Measurements from ENCODE around the gene ARID3A. TPM values are rescaled to one million over a fixed set of nuclear protein-coding genes. Genes with fewer than 3 reads are reported as not detected.

Gene ARID3A
- total RNA-seq: 7.9 and 10.5 TPM in 2 replicates

GRCh38 chr19:925526-926322 is at the start of gene ARID3A:
TSS of gene ARID3A (plus strand) at chr19:926035. CDS start at chr19:929529, 3,494 bp downstream.

GRCh38 chr19:892894-893689 is 32.7 kb upstream of the ARID3A start, which contains the start of the genes MED16 and RNU6-9:
TSS of gene MED16 (minus strand) at chr19:893187. CDS start at chr19:891131, 2,056 bp downstream.
TSS of gene RNU6-9 (plus strand) at chr19:893484.

GRCh38 chr19:913080-913748 is 12.6 kb upstream of the ARID3A start, which contains the start of gene R3HDM4:
TSS of gene R3HDM4 (minus strand) at chr19:913219. CDS start at chr19:913157, 62 bp downstream.

GRCh38 chr19:917323-918151 is 8.3 kb upstream of the ARID3A start, which contains the start of gene KISS1R:
TSS of gene KISS1R (plus strand) at chr19:917333. CDS start at chr19:917503, 170 bp downstream.

GRCh38 chr19:984165-984967 is 58.5 kb downstream of the ARID3A start, which contains the start of gene WDR18:
TSS of gene WDR18 (plus strand) at chr19:984345. CDS start at chr19:984354, 9 bp downstream.

GRCh38 chr19:1000095-1000494 is 74.3 kb downstream of the ARID3A start, which contains the start of gene GRIN3B:
TSS of gene GRIN3B (plus strand) at chr19:1000419. CDS start at chr19:1000438, 19 bp downstream.

GRCh38 chr19:1020868-1021425 is 95.1 kb downstream of the ARID3A start, which contains the start of gene TMEM259:
TSS of gene TMEM259 (minus strand) at chr19:1021123. CDS start at chr19:1020996, 127 bp downstream.

Other genes with a start within 250 kb of the ARID3A start
- gene FSTL3, start 249.6 kb upstream of the ARID3A start, total RNA-seq: 59.1 and 82.9 TPM in 2 replicates
- not detected in 2 replicates for gene PRSS57, start 230.6 kb upstream of the ARID3A start, total RNA-seq
- gene PALM, start 217.1 kb upstream of the ARID3A start, total RNA-seq: 50.1 and 56.9 TPM in 2 replicates
- gene MISP, start 174.9 kb upstream of the ARID3A start, total RNA-seq: not detected in 2 replicates
- gene PTBP1, start 128.6 kb upstream of the ARID3A start, total RNA-seq: 190 and 240 TPM in 2 replicates
- 0.36 and 2.1 TPM in 2 replicates for gene PLPPR3, start 104.1 kb upstream of the ARID3A start, total RNA-seq
- gene AZU1, start 98.2 kb upstream of the ARID3A start, total RNA-seq: not detected in 2 replicates
- gene PRTN3, start 85.0 kb upstream of the ARID3A start, total RNA-seq: 0.16 TPM in 1 of 2 replicates, not detected in the other
- gene ELANE, start 73.7 kb upstream of the ARID3A start, total RNA-seq: 2.4 and 6.9 TPM in 2 replicates
- gene CFD, start 66.4 kb upstream of the ARID3A start, total RNA-seq: 70.6 and 164 TPM in 2 replicates
- 25.8 and 35.2 TPM in 2 replicates for gene MED16, start 32.8 kb upstream of the ARID3A start, total RNA-seq
- gene RNU6-9, start 32.6 kb upstream of the ARID3A start, total RNA-seq: not detected in 2 replicates
- 61.7 and 64.3 TPM in 2 replicates for gene R3HDM4, start 12.8 kb upstream of the ARID3A start, total RNA-seq
- gene KISS1R, start 8.7 kb upstream of the ARID3A start, total RNA-seq: not detected in 2 replicates
- gene WDR18, start 58.3 kb downstream of the ARID3A start, total RNA-seq: 25.1 and 37.9 TPM in 2 replicates
- gene GRIN3B, start 74.4 kb downstream of the ARID3A start, total RNA-seq: 0.54 and 0.97 TPM in 2 replicates
- gene TMEM259, start 95.1 kb downstream of the ARID3A start, total RNA-seq: 140 and 146 TPM in 2 replicates
- not detected in 2 replicates for gene RNU6-2, start 95.5 kb downstream of the ARID3A start, total RNA-seq
- gene CNN2, start 100.6 kb downstream of the ARID3A start, total RNA-seq: 177 and 287 TPM in 2 replicates
- gene ABCA7, start 114.1 kb downstream of the ARID3A start, total RNA-seq: 4.5 and 5.8 TPM in 2 replicates
- 4.9 and 8.1 TPM in 2 replicates for gene ARHGAP45, start 141.1 kb downstream of the ARID3A start, total RNA-seq
- 198 and 220 TPM in 2 replicates for gene POLR2E, start 169.3 kb downstream of the ARID3A start, total RNA-seq
- gene GPX4, start 178.0 kb downstream of the ARID3A start, total RNA-seq: 486 and 619 TPM in 2 replicates
- gene SBNO2, start 248.2 kb downstream of the ARID3A start, total RNA-seq: 48.2 and 84.6 TPM in 2 replicates